Memory B cell (primary cell): ENCODE results near the gene MLLT3.
A peak's percentile ranks its signal among the peaks of the same experiment; 100 is the strongest.

ENCODE experiments used
- ATAC-seq: fragments of 150-1000 bp; cut with Tn5 transposase; 2 replicates; pipeline ENCODE4 v1.10.0; 2021; ENCODE audit warnings: low read depth, mild to moderate bottlenecking, moderate library complexity
- DNase-seq, 2 donors: peaks; one replicate each; pipeline ENCODE4 v3.0.0; 2022; ENCODE audit warnings: low spot score in 2 of 2
- H3K27ac Mint-ChIP-seq: one replicate; pipeline ENCODE4 v1.8.0; 2022; ENCODE audit warnings: mild to moderate bottlenecking, moderate library complexity, mixed read lengths
- H3K27me3 Mint-ChIP-seq: one replicate; pipeline ENCODE4 v1.8.0; 2022; ENCODE audit warnings: mixed read lengths
- H3K36me3 Mint-ChIP-seq: one replicate; pipeline ENCODE4 v1.8.0; 2022; ENCODE audit warnings: mild to moderate bottlenecking, mixed read lengths
- H3K4me1 Mint-ChIP-seq: one replicate; pipeline ENCODE4 v1.8.0; 2022; ENCODE audit warnings: mixed read lengths
- H3K4me3 Mint-ChIP-seq: one replicate; pipeline ENCODE4 v1.8.0; 2022; ENCODE audit warnings: mild to moderate bottlenecking, moderate library complexity, mixed read lengths
- H3K9me3 Mint-ChIP-seq: one replicate; pipeline ENCODE4 v1.8.0; 2022; ENCODE audit warnings: mixed read lengths

Gene MLLT3

DNA sequence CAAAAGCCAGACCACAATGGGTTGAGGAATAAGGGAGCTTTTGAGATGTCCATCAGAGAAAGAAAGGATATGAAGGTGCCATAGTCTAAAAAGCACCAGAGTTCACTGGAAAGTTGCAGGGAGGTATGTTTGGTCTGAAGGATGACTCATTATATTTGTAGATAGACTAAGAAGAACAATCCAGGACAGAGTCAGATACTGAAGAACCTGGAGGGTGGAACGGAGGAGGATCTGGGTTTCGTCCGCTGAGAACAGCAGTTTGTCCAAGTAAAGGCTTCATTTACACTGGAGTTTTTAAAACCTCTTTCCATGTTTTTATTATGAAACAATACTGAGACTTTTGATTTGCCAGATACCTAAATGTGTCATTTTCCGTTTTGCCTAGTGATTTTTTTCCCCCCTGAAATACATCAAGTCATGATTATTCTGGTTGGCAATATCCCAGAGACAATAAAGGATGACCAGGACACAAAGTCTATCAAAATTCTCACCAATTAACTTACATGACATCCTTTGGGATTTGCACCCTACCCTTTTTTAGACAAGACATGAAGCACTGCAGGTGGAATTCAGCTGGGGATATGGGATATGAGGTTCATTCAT lies 219.9 kb downstream of the MLLT3 start:
- ATAC-seq (no peak), DNase-seq (no peak)
- H3K4me1 Mint-ChIP-seq, result no peaks in the 10 kb centered on the region
- no peak overlapping the region for H3K27ac Mint-ChIP-seq
- H3K27me3 Mint-ChIP-seq, result no peaks in the 10 kb centered on the region
- no peak overlapping the region for H3K4me3 Mint-ChIP-seq
- H3K36me3 Mint-ChIP-seq, result no peaks in the 10 kb centered on the region
- no peaks in the 10 kb centered on the region for H3K9me3 Mint-ChIP-seq

DNA sequence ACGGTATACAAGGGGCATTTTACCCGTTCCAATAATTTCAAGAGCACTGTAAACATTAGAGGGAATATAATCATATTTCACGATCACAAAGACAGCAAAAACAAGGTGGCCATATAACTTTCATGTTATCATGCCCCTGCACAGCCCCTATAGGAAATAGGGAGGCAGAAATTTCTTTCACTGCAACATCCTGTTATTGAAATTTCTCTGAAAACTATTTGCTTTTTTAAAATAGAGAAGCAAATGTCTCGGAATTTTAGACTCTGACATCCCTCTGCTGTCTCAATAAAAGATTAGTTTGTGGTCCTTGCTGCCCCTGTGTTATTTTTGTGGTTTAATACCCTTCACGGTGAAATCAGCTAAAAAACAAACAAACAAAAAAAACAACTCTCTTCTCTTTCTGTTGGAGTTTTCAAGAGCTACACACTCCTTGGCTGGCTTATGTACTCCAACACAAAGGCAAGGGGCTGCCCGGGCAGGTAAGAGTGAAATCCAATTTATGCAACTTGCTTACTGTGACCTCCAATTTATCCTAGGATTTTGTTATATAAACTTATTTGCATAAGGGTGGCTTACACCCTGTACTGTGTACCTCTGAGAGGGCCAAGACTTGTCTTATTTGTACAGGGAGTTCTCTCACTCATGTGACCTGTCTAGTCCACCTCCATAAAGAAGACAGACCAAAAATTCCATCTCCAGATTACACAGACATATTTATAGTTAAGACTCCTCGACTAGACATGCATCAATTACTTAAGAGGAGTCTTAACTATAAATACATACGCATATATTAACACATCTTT lies 223.6 kb downstream of the MLLT3 start:
- no peaks in the 10 kb centered on the region for H3K27me3 Mint-ChIP-seq
- no peaks in the 10 kb centered on the region for H3K36me3 Mint-ChIP-seq
- no peaks in the 10 kb centered on the region for H3K4me1 Mint-ChIP-seq
- H3K9me3 Mint-ChIP-seq, result no peaks in the 10 kb centered on the region
- no peak overlapping the region for H3K27ac Mint-ChIP-seq
- no peak for ATAC-seq
- no peak overlapping the region for H3K4me3 Mint-ChIP-seq
- DNase-seq, result no peak

DNA sequence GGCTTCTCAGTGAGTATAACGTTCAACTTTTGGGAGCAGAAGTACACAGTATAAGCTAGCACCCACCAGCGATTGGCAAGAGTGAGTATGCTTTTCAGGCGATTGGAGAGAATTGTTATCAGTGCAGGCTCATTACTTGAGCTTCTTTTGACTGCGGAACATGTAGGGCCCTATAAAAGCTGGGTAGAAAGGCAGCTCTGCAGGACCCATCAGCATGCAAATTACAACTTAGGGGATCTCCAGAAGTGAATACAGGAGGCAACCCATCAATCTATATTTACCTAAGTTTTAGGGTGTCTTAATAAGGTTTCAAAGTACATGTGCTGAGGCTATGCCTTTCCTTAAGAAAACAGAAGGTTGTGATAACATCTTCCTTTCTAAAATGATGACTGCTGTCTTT lies 225.0 kb downstream of the MLLT3 start:
- no peak for DNase-seq
- peak; percentile 68 for ATAC-seq
- Mint-ChIP-seq H3K27me3 (no peaks in the 10 kb centered on the region), H3K9me3 (no peaks in the 10 kb centered on the region), H3K36me3 (no peaks in the 10 kb centered on the region), H3K4me3 (no peak overlapping the region), H3K27ac (no peak overlapping the region), H3K4me1 (no peaks in the 10 kb centered on the region)

DNA sequence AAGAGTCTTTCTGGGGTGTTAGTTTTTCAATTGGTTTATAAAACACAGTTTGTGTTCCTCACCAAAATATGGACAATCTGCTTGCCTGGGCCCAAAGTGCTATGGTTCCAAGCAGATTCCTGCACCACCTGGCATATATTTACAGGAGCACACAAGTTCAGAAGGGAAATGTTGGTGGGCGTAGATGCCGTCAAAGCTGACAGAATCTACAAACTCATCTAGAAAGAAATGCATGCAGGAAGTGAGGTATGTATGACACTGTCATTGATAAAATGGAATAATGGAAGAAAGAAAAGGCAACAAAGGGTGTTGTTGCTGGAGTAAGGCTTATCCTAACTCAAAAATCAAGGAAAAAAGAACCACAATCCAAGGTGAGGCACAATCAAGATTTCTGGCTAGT lies 225.8 kb downstream of the MLLT3 start:
- H3K27ac Mint-ChIP-seq, result no peak overlapping the region
- no peaks in the 10 kb centered on the region for H3K4me1 Mint-ChIP-seq
- no peaks in the 10 kb centered on the region for H3K9me3 Mint-ChIP-seq
- H3K36me3 Mint-ChIP-seq, result no peaks in the 10 kb centered on the region
- H3K4me3 Mint-ChIP-seq, result no peak overlapping the region
- no peaks in the 10 kb centered on the region for H3K27me3 Mint-ChIP-seq
- no peak for DNase-seq
- no peak for ATAC-seq

DNA sequence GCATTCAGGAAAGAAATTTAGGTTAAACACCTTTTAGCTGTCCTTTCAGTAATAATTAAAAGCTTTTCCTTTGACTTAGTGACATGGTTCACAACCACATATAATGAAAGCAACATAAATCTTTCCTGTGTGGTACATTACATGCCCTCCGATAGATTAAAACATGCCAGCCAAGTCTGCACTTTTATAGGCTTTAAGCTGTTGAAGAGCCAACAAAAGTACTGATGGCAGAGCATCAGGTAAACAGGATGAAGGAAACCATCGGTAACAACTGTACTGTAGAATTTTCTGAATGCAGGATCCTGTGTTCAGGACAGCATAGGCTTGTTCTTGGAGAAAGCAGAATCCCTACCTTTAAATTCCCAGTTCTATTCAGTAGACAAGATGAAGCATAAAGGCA lies 226.6 kb downstream of the MLLT3 start:
- ATAC-seq, result no peak
- Mint-ChIP-seq H3K36me3 (no peaks in the 10 kb centered on the region), H3K27me3 (no peaks in the 10 kb centered on the region), H3K4me3 (no peak overlapping the region), H3K4me1 (no peaks in the 10 kb centered on the region), H3K27ac (no peak overlapping the region), H3K9me3 (no peaks in the 10 kb centered on the region)
- no peak for DNase-seq

DNA sequence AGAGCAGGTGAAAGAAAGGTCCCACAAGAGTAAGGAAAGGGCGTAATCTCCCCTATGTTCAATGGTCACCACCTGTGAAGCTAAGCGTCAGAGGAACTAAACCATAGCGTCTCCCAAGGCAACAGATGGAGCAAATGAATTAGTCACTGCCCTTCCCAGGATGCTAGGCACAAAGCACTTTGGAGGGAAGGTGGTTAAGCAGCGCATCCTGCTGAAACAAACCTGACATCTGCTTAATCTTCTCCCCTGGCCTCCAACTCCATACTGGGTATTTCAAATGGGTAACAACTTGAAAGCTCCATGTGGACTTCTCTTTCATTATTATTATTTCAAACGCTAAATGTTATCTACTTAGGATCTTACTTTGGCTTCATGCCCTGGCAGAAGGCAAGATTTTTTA lies 227.3 kb downstream of the MLLT3 start:
- Mint-ChIP-seq H3K27ac (no peak overlapping the region), H3K4me1 (no peaks in the 10 kb centered on the region), H3K9me3 (no peaks in the 10 kb centered on the region), H3K36me3 (no peaks in the 10 kb centered on the region), H3K4me3 (no peak overlapping the region), H3K27me3 (no peaks in the 10 kb centered on the region)
- no peak for ATAC-seq
- no peak for DNase-seq

DNA sequence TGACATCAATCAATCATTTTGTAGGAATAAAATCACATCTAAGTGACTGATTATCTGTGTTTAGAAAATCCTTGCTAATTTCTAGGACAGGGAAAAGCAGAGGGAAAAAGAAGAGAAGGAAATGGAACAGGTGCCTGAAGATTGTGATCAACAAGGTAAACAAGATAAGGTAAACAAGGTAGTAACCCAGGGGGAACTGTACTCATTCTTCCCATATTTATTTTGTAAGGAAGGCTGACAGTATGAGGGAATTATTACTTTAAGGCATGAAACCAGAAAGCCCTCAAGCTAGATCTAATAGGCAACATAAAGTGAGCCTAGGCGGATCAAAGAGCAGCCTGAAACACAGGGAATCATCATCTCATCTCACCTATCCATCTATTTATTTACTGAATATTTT lies 231.1 kb downstream of the MLLT3 start:
- ATAC-seq (no peak), DNase-seq (no peak)
- H3K4me1 Mint-ChIP-seq, result no peaks in the 10 kb centered on the region
- no peak overlapping the region for H3K4me3 Mint-ChIP-seq
- no peaks in the 10 kb centered on the region for H3K36me3 Mint-ChIP-seq
- no peaks in the 10 kb centered on the region for H3K9me3 Mint-ChIP-seq
- H3K27ac Mint-ChIP-seq, result no peak overlapping the region
- H3K27me3 Mint-ChIP-seq, result no peaks in the 10 kb centered on the region

DNA sequence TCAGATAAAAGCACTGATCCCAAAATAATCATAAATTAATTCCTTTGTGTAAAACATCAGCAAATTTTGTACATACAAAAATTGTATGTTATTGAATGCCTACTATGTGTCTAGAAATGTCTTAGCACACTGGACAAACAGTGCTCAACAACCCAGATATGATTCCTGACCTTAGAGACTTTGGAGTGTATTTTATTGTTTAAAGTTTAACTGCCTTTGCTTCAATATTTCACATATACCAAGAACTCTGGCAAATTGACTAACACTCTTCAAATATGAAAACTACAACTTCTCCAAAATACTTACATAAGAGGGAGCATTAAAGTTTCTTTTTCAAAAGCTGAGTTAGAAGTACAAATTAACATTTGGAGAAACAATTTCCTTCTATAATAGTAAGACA lies 231.9 kb downstream of the MLLT3 start:
- Mint-ChIP-seq H3K36me3 (no peaks in the 10 kb centered on the region), H3K4me1 (no peaks in the 10 kb centered on the region), H3K9me3 (no peaks in the 10 kb centered on the region), H3K27ac (no peak overlapping the region), H3K4me3 (no peak overlapping the region), H3K27me3 (no peaks in the 10 kb centered on the region)
- no peak for ATAC-seq
- DNase-seq, result no peak

DNA sequence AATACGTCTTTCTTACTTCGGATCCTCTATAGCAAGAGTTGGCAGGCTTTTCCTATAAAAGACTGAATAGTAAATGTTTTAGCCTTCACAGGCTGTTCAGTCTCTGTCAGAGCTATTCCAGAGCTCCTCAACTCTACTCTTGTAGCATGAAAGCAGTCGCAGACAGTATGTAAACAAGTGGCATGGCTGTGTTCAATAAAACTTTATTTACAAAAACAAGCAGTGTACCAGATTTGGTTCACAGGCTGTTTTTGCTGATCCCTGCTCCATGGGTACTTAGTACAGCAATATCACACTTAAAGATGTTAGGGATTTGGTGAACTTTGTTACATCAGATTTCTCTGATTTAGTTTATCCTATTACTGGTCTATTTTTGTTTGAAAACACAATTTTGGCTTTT lies 235.2 kb downstream of the MLLT3 start:
- no peak for DNase-seq
- no peak for ATAC-seq
- Mint-ChIP-seq H3K9me3 (no peaks in the 10 kb centered on the region), H3K36me3 (no peaks in the 10 kb centered on the region), H3K27me3 (no peaks in the 10 kb centered on the region), H3K4me3 (no peak overlapping the region), H3K27ac (no peak overlapping the region), H3K4me1 (no peaks in the 10 kb centered on the region)

DNA sequence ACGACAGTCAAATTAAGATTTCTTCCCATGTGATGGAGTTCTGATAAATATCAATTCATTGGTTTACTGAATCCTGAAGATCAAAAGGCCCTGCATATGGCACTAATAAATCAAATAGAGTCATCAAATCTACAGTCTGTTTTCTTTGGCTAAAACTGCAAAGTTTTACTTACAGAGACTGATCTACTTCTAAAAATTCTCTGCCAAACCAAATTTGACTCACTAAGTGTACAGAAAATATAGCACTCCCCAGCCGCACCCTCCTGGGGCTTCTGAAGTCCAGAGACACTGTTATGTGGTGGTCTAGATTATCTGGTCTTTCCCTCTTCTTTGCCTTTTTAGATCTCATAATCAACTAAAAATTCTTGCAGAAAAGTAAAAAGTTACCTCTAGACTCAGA lies 237.7 kb downstream of the MLLT3 start:
- H3K4me1 Mint-ChIP-seq, result no peaks in the 10 kb centered on the region
- no peaks in the 10 kb centered on the region for H3K36me3 Mint-ChIP-seq
- DNase-seq (no peak), ATAC-seq (no peak)
- no peak overlapping the region for H3K27ac Mint-ChIP-seq
- no peaks in the 10 kb centered on the region for H3K9me3 Mint-ChIP-seq
- H3K27me3 Mint-ChIP-seq, result peaks cover 2% of the 10 kb centered on the region
- H3K4me3 Mint-ChIP-seq, result no peak overlapping the region

DNA sequence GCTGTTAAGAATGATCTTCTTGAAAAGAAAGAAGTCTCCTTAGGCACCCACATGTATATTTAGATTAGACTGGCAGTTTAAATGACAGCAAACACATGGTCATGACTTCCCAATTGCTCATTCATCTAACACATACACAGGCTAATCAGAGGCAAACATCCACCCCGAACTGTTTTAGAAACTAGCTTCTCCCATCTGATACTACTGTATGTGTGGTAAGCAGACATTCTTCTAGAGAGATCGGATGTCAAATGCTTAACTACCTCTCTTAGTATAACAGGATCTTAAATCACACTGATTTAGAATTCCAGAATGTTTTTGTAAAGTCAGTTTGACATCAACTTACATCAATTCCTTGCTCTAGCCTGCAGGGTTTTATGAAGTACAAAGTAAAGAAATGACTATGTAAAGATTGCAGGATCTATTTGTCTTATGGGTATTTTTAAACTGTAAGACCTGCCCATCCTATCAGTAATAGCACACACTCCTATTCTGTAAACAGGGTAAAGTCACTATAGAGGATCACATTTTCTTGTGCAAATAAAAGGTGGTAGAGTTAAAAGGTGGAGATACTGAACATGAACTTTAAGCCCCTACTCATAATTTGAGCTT lies 239.7 kb downstream of the MLLT3 start:
- Mint-ChIP-seq H3K27ac (no peak overlapping the region), H3K27me3 (peaks cover 2% of the 10 kb centered on the region), H3K4me1 (no peaks in the 10 kb centered on the region), H3K9me3 (no peaks in the 10 kb centered on the region), H3K36me3 (no peaks in the 10 kb centered on the region), H3K4me3 (no peak overlapping the region)
- ATAC-seq, result no peak
- no peak for DNase-seq

DNA sequence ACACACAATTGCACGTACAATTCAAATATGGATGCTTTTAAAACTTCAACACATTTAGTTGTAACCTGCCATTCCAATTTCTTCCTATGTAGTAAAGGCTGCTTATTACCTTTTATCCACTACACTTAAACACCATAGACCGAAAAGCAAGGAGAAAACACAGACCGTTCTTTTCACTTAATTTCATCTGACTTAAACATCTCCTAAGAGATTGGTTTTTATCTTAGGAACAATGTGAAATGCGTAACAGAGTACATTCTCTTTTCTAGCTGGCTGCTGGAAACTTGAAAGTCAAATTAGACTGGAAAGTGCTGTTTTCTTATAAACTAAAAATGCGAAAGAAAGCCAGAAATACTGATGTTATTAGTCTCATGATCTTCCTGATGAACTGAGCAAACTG lies 241.8 kb downstream of the MLLT3 start:
- Mint-ChIP-seq H3K4me1 (no peaks in the 10 kb centered on the region), H3K9me3 (no peaks in the 10 kb centered on the region), H3K36me3 (no peaks in the 10 kb centered on the region), H3K27me3 (peaks cover 3% of the 10 kb centered on the region), H3K27ac (no peak overlapping the region), H3K4me3 (no peak overlapping the region)
- no peak for ATAC-seq
- no peak for DNase-seq

DNA sequence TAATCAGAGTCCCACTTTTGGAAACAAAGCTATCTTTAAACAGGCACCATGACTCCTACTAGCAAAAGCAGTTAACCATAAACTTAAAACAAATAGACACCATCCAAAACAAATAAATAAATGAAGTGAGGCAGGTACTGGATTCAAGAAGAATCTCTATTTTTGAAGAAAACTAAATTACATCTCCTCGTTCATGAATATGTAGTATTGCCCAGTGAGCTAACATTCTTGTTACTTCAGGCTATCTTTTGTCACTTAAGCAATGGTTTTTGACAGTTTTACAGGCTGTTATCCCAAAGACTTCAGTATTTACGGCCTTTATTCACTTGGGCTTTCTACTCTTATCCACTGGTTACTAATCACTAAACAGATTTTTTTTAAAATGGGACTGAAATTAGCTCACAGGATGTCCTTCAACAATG lies 242.5 kb downstream of the MLLT3 start:
- H3K27me3 Mint-ChIP-seq, result peaks cover 3% of the 10 kb centered on the region
- H3K4me1 Mint-ChIP-seq, result no peaks in the 10 kb centered on the region
- no peak overlapping the region for H3K4me3 Mint-ChIP-seq
- ATAC-seq (no peak), DNase-seq (no peak)
- H3K9me3 Mint-ChIP-seq, result no peaks in the 10 kb centered on the region
- H3K27ac Mint-ChIP-seq, result no peak overlapping the region
- H3K36me3 Mint-ChIP-seq, result no peaks in the 10 kb centered on the region

DNA sequence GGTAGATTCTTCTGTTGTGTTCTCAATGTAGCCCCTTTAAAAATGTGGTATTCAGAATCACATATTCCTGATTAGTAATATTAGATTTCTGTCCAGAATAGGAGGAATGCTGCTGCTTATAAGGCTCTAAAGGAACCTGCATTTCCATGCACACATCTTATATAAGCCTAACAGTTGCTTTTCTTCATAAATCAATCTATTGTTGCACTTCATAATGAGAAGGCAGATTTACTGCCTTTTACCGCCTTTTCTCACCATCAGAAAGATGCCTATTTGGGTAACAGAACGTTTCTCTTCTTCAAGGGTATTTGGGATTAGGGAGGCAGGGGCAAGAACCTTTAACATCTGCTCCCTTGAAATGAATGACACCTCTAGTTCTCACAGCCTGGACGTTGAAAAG lies 243.4 kb downstream of the MLLT3 start:
- peaks cover 3% of the 10 kb centered on the region for H3K27me3 Mint-ChIP-seq
- DNase-seq, result no peak
- H3K27ac Mint-ChIP-seq, result no peak overlapping the region
- H3K9me3 Mint-ChIP-seq, result no peaks in the 10 kb centered on the region
- H3K36me3 Mint-ChIP-seq, result no peaks in the 10 kb centered on the region
- ATAC-seq, result no peak
- no peak overlapping the region for H3K4me3 Mint-ChIP-seq
- no peaks in the 10 kb centered on the region for H3K4me1 Mint-ChIP-seq

DNA sequence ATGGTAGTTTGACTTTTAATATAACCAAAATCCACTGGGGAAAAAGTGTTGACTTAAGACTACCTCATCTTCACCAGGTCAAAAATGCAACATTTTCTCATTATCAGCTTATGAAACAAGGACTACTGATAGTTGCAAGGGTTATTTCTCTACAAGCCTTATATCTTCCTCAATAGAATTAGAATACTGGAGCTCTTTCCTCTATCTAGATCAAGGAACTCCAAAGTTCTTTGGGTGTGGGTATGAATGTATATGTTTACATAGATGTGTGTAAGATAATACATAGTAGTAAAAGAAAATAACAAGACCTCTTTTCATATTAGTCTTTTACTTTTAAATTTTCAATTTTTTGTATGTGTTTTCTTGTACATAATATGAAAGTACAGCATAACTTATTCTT lies 244.5 kb downstream of the MLLT3 start:
- DNase-seq (no peak), ATAC-seq (no peak)
- Mint-ChIP-seq H3K27me3 (peaks cover 3% of the 10 kb centered on the region), H3K27ac (no peak overlapping the region), H3K4me1 (no peaks in the 10 kb centered on the region), H3K36me3 (no peaks in the 10 kb centered on the region), H3K9me3 (no peaks in the 10 kb centered on the region), H3K4me3 (no peak overlapping the region)
